ENCODE measurements around the gene DTNA.

The DTNA gene

DNA sequence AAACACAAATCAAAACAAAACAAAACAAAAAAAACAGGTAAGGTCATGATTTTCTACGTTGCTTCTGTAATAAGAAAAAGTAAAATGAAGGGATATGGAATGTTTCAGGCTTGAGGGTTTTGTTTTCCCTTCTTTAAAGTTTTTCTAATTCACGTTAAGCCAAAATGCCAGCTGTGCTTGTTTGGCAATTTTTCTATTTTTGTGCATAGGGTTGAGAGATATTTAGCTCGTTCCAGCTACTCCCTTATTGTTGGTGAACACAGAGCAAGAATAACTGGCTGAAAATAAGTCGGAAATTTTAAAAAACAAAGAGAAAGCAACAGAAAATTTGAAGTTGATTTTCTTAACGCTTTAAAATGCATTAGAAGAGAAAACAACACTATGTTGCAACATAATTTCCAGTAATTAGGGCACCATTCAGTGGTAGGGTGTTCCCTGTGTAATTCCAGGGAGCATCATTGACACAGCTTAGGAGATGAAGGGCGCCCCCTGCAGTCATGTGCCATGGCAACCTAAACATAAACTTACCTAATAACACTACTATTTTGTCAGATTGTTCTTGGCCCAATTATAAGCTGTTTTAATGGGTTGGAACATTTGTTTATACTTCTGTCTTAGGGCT, 99.5 kb downstream of the DTNA start:
- DNase-seq, result no peak

DNA sequence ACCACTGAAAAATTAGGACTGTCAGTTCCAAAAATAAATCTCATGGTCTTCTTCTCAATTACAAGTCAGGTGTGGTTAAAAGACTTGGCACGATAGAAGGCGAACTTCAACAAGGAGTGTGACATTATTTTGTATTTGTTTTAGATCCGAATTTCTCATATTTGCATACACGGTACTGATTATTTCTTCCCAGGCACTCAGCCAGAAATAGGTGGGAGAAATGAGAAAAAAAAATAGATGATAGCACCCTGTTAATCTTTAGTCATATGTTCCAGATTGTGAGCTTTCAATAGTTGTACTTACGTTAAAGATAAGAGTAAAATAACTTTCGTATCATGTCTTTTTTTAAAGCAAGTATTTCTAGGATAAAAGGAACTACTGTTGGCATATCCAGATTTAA, 106.1 kb downstream of the DTNA start:
- DNase-seq, result no peak

DNA sequence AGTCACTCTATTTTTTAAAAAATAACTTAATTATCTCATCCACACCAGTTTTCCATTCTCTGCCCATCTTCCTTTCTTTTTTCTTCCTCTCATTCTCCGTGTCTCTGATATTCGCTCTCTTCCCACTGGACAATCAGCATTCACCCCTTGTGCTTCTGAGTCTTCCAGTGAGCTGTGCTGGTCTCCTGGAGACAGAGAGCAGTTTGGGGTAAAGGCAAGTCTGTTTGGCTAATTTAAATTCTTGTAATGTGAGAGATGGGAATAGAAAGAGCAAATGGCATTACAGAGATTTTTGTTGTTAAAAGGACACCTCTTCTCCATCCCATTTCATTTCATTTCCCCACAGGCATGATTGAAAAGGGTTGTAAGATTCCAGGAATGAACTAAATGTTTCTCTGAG, 107.5 kb downstream of the DTNA start:
- no peak for DNase-seq

DNA sequence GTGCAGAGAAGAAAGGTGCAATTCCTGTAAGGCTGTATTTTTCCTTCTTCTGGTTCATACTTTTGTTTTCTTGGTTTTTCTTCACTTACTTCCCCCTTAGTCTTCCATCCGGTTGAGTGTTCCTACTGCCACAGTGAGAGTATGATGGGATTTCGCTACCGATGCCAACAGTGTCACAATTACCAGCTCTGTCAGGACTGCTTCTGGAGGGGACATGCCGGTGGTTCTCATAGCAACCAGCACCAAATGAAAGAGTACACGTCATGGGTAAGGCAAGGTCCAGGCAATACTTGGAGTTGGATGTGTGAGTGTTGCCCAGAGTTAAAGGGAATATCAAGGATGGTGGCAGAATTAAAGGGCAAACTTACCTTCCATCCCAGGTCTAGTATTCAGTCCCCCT, 108.0 kb downstream of the DTNA start:
- DNase-seq, result no peak

DNA sequence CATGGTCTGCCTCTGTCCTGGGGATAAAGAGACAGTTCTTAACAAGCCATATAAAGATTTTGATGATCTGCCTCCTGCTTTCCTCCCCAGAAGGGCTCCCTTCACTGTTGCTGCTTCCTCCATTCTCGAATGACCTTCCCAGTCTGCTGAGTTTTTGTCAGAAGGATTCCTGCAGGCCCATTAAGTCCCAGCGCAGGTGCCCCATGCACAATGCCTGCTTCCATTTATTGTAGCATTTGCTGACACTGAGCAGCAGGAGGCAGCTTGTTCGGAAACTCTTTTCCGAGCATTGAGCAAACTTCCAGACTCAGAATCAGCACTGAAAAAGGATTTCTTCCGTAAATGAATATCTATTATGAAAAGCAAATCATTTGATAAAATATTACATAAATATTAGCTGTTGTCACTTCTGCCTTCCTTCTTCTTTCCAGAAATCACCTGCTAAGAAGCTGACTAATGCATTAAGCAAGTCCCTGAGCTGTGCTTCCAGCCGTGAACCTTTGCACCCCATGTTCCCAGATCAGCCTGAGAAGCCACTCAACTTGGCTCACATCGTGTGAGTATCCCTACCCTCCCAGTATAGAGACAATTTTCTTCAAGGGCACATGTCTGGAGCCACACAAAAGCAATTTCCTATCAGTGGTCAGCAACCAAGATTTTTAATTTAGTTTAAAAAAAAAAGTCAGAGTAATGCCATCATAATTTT, 110.4 kb downstream of the DTNA start:
- no peak for DNase-seq

DNA sequence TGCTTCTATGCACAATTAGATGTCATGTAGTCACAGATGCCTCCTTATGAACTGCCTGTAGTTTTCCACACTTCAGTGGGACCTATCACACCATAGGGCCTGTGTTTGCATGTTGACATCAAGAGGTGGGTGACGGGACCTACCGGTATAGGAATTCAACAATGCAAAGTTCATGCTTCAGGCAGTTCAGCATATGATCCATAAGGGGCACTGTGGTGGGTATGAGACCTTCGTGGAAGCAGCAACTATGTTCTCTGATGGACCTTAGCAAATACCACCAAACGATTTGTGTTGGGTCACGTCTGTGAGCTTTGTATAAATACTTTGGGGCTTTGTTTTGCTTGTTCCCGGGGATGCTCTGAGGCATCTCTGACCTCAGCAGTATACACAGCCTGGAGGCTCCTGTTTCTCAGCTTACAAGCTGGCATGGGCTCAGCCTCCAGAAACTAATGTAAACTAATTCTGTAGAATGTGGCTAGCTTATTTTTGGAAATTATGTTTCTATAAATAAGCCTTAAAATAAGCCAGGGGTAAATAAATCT, 111.6 kb downstream of the DTNA start:
- DNase-seq, result no peak

DNA sequence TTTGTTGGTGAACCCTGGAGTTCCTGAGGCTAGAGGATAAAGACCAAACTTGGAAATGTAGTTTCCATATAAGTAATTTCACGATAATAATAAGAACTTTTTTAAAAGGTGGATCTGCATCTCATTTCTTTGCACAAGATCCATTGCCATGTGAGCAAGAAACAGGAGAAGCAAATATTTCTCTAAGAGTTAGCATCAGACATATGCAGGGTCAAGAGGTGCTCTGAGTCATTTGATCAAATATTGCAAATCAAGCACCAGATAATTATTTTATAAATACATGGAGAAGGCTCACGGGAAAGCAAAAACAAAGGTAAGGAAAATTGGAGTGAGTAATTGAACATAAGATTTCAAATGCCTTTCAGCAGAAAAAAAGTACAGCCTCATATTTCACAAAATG, 118.0 kb downstream of the DTNA start:
- DNase-seq, result no peak

DNA sequence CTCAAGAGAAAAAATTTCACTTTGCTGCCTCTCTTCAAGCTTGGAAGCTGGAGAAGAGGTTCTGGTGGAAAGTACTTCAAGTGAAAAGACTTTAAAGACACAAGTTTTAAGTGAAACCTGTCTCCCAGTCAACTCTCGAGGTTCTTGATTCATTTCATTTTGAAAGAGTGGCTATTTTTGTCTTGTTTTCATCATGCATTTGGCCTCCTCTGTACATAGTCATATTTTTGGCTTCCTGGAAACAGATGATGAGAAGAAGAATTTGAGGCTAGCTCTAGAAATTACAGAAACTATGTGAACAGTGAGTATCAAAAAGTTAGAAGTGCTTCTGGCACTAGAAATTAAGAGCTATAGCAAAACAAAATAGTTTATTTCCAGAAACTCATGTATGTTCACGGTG, 124.8 kb downstream of the DTNA start:
- no peak for DNase-seq

DNA sequence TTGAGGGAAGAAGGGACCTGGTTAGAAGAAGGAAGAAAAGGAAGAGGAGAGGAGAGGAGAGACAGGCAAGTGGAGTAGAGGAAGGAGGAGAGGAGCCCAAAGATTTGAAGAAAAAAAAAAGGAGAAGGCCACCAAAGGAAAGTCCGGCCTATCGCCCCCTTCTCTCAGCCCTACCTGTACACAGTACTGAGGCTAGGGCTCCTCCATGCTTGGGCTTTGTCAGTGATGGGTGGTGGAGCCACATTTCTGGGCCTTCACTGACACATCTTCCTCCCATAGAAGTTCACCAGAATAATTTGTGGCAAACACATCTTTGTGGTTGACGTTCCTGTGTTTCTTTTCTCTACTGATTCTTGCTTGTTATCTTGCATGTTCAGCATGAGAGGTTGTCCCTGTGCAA, 125.4 kb downstream of the DTNA start:
- no peak for DNase-seq

DNA sequence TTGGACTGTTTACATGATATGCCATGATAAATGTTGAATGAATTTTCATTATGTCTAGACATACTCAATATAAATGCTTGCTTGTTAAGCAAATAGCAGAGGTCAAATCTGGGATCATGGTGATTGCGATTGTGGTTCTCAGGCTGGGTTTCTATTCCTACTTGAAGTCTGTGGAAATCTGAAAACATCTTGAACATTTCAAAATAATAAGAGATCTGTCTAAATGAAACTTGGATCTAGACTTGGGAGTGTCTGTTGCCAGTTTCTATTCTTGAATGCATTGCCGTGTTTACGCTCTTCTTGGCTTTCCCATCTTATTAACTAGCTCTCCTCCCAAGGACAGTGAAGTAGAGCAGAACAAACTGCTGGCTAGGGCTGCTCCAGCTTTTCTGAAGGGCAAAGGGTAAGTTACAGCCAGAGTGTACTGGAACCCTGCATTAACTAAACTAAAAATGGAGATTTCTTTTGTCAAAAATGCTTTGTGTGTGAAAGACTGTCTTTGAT, 127.7 kb downstream of the DTNA start:
- DNase-seq, result no peak

DNA sequence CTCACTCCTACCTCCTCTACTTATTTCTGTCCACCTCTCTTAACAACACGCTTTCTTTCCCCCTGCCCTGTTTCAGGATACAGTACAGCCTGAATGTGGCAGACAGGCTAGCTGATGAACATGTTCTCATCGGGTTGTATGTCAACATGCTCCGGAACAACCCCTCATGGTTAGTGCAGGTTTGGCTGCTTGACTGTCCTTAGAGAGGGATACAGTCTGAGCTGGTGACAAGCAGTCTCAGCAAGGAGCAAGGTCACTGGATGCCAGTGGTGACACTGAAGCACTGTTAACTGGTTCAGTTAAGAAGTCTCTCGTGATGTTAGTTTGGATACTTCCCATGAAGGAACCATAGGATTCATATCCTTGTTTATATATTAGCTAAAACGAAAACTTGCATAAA, 128.6 kb downstream of the DTNA start:
- no peak for DNase-seq

DNA sequence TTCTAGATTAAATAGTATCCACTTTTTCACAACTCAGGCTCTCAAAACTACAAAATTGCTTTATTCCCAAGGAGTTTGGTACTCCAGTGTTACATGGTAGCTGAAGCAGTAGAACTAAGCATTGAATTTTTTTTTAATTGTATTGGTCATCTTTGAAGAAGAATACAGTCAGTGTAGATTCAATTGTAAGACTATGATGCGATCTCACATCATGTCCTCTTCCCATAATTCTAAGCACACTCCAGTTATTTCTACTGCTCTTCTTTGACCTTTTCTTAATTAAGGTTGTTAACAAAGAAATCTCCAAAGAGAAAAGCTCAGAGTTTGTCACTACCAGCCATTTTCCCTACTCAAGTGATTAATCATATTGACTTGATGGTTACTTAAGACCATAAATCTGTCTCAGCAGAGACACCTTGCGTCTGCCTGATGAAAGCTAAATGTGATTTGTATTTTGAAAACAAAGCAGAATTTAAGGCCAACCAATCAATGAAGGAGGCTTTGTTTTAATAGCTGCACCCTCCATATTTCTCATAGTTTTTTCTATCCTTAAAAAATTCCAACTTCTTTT, 130.2 kb downstream of the DTNA start:
- no peak for DNase-seq

DNA sequence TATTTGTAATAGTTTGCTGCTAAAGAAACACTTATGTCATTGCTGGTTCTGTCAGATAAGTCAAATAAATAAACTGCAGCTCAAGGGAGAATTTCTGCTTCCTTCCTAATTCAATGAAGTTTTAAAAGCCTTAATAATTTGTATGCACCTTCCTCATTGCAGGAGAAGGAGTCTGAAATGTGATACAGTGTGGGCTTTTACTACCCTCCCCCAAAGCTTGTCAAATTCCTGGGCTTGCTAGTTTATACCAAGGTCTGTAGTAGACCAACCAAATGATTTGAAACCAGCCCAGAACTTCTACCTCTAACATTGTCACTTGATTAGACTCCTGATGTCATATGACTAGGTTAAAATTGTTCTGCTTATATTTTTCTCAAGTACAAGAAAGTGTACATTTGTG, 131.8 kb downstream of the DTNA start:
- no peak for DNase-seq

DNA sequence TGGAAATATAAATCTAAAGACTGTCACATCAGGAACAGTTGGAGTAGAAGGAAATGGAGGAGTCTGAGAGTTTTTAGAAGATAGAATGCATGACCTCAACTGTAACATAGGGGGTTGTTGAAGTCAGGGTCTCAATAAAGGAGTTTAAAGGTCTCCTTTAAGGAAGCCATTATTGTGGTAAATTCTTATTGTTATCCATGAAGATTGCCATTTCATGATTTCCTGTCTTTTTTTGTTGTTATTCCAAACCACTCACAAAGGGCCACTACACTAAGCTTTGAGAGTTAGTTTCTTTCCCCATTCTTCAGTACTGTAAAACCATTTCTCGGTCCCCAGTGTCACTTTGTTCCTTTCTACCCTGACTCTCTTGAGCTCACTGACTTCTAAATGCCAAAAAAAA, 134.0 kb downstream of the DTNA start:
- DNase-seq, result no peak

DNA sequence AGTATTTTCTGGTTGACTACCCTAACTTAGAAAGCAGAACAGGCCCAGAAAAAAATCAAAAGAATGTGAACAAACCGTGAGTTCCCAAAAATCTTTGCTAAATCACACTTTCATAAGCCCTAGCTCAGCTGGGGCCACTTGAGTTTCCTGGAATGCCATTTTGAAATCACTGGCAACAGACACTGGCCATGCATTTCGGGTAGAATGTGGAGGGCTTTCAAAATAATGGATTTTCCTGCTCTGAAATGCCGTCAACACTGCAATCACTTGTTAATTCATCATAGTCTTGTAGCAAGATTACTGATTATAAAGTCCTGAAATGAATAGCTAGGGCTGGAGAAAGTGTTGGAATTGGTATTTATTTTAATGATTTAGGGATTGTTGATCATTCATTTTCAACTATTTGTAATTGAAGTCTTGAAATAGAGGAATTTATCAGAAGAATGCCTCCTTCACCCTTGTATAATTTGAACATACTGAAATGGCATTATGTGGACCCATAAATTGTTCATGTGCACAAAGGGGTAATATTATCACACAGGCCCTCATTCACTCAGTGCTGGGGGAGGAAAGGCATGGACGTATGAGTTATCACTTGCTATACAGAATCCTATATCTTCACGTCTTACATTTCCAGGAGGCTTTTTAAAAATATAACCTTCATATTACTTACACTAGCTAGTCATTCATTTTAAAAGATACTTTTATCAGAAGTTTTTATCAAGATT, 134.8 kb downstream of the DTNA start:
- no peak for DNase-seq

DNA sequence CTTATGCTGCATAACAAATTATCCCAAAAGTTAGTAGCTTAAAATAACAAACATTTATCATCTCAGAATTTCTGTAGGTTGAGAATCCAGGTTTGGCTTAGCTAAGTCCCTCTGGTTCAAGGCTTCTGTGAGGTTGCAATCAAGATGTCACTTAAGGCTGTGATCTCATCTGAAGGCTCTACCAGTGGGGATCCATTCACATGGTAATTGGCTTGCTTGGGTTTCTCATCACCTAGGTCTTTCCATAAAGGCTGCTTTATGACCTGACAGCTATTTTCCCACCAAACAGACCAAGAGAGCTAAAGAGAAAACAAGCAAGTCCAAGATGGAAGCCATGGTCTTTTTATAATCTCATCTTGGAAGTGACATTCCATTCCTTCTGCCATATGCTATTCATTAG, 137.3 kb downstream of the DTNA start:
- DNase-seq, result no peak

DNA sequence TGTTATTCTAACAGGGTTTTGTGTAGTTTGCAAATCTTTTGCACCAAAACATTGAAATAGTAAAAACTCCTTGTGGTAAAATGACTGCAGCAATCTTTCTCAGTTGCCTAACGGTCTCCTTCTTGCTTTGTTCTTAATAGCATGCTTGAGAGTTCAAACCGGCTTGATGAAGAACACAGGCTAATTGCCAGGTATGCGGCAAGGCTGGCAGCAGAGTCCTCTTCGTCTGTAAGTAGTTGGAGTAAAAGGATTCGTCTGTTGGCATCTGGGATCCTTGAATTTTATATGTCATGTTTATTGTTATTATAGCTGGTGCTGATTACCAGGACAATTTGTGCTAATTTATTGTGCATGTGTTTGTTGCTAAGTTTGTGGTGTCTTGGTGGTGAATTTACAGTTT, 138.1 kb downstream of the DTNA start:
- DNase-seq, result no peak

DNA sequence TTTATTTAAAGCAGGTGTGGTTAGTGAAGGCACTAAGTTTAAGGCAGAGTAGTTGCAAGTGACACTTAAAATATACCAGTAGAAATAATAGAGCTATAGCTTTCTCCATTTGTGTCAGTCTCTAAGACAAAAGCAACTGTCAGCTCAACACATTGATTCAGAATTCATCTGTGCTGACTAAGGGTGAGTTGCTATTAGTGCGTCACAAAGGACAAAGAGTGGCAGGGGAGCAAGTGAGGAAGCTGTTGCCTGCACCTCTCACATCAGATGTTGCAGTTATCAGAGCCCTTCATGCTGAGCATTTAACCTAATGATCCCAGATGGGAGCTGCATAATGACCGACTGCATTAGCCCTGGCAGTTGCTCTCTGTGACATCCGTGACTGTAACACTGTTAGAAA, 138.6 kb downstream of the DTNA start:
- DNase-seq, result no peak

DNA sequence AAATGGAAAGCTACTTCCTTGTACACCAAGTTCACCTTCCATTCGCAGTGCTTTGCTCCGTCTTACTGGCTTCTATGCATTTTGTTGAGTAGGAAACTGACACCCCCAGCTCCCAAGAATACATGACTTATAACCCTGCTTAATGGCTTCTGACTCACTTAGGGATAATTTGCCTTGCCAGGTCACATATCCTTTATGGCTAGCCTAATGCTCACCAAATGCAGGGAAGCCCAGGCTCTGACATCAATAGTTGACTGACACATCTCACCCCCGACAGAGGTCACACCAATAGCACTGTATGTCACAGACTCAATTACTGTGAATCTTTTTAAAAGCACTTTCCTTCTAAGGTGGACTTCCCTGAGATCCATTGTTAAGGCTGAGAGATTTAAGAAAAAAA, 147.2 kb downstream of the DTNA start:
- no peak for DNase-seq

DNA sequence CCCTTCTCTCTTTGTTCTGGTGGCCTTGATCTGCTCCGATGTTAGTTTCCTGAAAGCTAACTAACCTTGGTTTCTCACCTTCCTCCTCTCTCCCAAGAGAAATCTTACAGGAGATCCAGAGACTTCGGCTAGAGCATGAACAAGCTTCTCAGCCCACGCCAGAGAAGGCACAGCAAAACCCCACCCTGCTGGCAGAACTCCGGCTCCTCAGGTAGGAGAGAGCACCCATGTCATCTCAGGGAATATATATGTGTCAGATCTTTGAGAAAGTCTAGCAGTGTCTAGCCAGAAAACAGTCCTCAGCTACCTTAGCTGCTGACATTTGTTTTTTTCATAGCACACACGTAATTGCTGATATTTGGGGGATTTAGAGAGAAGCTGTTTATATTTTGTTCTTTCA, 148.1 kb downstream of the DTNA start:
- no peak for DNase-seq

DNA sequence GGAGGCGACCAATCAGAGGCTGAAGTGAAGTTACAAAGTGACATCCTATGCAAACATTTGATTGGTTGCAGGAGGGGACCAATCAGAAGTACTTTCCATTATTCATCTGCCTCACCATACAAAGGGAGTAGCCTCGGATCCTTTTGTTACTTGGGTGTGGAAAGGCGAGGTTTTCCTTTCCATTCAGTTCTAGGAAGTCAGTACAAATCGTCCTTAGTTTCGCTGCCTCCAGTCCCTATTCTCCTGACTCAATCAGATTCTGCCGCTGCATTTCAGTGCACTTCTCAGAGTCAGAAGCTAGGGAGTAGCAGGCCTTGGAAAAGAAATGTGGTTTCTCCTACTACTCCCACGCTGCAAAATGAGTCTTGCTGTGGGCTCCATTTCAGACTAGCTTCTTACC, 149.4 kb downstream of the DTNA start:
- DNase-seq, result no peak

DNA sequence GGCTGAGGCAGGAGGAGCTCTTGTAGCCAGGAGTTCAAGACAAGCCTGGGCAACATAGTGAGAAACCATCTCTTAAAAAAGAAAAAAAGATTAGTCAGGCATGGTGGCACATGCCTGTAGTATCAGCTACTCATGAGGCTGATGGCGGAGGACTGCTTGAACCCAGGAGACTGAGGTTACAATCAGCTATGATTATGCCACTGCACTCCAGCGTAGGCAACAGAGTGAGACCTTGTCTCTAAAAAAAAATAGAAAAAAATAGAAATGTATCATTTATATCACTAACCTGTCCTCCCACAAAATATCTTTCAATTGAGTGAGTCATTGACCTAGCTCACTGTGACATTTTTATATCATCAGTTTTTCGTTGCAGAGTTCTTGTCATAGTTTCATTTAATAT, 152.5 kb downstream of the DTNA start:
- no peak for DNase-seq

DNA sequence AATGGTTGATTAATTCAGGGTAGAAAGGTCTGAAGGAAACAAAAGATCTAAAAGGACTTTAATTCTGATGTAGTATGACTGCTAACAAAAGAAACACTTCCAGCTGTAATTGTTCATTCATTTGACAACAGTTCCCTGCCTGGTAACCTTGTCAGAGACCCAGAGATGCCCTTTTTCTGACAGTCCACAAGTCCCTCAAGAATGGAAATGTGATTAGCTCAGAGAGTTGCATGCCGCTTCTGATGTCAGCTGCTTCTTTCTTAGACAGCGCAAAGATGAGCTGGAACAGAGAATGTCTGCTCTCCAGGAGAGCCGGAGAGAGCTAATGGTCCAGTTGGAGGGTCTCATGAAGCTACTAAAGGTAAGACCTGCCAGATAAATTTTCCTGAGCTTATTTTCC, 153.6 kb downstream of the DTNA start:
- DNase-seq, result no peak
